Ramos (cell line): ENCODE results near the gene JAZF1.

Experiments used
- in situ Hi-C: fragments of 300-500 bp; cut with MboI; formaldehyde crosslinking; loops from one replicate; pipeline ENCODE4 v1.14.3; 2022; ENCODE audit warnings: low sequenced_read_pairs; ENCODE audit not compliant: unreplicated experiment

JAZF1 gene

GRCh38 chr7:27958933-27959548 lies 221.6 kb downstream of the JAZF1 start:
- in situ Hi-C loops: no loop called here

- in situ Hi-C loops: no loop called here
Measured at GRCh38 chr7:27955596-27955995, 225.0 kb downstream of the JAZF1 start.

GRCh38 chr7:27955011-27955410 lies 225.6 kb downstream of the JAZF1 start:
- in situ Hi-C loops: no loop called here

GRCh38 chr7:27953777-27954176 lies 226.8 kb downstream of the JAZF1 start:
- in situ Hi-C loops: no loop called here

GRCh38 chr7:27953361-27953760 lies 227.2 kb downstream of the JAZF1 start:
- in situ Hi-C loops: no loop called here

GRCh38 chr7:27952456-27953285 lies 227.9 kb downstream of the JAZF1 start:
- in situ Hi-C loops: no loop called here

GRCh38 chr7:27950123-27950522 lies 230.5 kb downstream of the JAZF1 start:
- in situ Hi-C loops: no loop called here

GRCh38 chr7:27948861-27949260 lies 231.7 kb downstream of the JAZF1 start:
- in situ Hi-C loops: no loop called here

GRCh38 chr7:27947586-27948278 lies 232.9 kb downstream of the JAZF1 start:
- in situ Hi-C loops: no loop called here

GRCh38 chr7:27946351-27946750 lies 234.2 kb downstream of the JAZF1 start:
- in situ Hi-C loops: no loop called here

GRCh38 chr7:27945058-27945795 lies 235.4 kb downstream of the JAZF1 start:
- in situ Hi-C loops: no loop called here

GRCh38 chr7:27944643-27945042 lies 236.0 kb downstream of the JAZF1 start:
- in situ Hi-C loops: no loop called here

- in situ Hi-C loops: no loop called here
Measured at GRCh38 chr7:27943241-27943640, 237.4 kb downstream of the JAZF1 start.

GRCh38 chr7:27942711-27943110 lies 237.9 kb downstream of the JAZF1 start:
- in situ Hi-C loops: no loop called here

- in situ Hi-C loops: no loop called here
Measured at GRCh38 chr7:27941522-27941921, 239.1 kb downstream of the JAZF1 start.

GRCh38 chr7:27940341-27940740 lies 240.3 kb downstream of the JAZF1 start:
- in situ Hi-C loops: no loop called here

- in situ Hi-C loops: no loop called here
Measured at GRCh38 chr7:27939893-27940292, 240.7 kb downstream of the JAZF1 start.

- in situ Hi-C loops: no loop called here
Measured at GRCh38 chr7:27936768-27937102, 243.9 kb downstream of the JAZF1 start.

GRCh38 chr7:27936047-27936767 lies 244.4 kb downstream of the JAZF1 start:
- in situ Hi-C loops: no loop called here
